Measurements from ENCODE around the gene PRPH2. TPM values are rescaled to one million over a fixed set of nuclear protein-coding genes. Genes with fewer than 3 reads are reported as not detected.

Gene PRPH2
- polyA plus RNA-seq, 3 donors: 0.05 TPM; not detected in 2

DNA sequence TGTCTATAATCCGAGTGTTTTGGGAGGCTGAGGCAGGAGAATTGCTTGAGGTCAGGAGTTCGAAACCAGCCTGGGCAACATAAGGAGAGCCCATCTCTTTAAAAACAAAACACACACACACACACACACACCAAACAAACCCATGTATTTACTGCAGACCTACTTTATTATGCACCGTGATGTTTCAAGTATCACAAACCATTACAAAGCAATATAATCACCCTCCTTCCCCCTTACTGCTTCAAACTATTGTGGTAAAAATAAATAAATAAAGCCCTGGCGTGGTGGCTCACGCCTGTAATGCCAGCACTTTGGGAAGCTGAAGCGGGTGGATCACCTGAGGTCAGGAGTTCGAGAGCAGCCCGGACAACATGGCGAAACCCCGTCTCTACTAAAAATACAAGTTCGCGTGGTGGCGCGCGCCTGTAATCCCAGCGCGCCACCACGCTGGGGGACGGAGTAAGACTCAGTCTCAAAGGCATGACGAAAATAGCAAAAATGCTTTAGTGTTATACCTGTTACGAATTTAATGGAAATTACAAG, 22.0 kb upstream of the PRPH2 start:
- Mint-ChIP-seq H3K27me3 (ENCODE audit: low read depth in 3 of 3) (no peaks in the 10 kb centered on the region), H3K27ac (peak overlapping the region in 1 of 7 donors; percentile 99), H3K4me1 (peaks cover 35% of the 10 kb centered on the region), H3K9me3 (peaks cover 0 to 2% (median 0%) of the 10 kb centered on the region in 7 donors), H3K36me3 (peaks cover 0 to 4% of the 10 kb centered on the region in 2 donors), H3K4me3 (peak overlapping the region; percentile 100)
- TF ChIP-seq, protein P1, sequence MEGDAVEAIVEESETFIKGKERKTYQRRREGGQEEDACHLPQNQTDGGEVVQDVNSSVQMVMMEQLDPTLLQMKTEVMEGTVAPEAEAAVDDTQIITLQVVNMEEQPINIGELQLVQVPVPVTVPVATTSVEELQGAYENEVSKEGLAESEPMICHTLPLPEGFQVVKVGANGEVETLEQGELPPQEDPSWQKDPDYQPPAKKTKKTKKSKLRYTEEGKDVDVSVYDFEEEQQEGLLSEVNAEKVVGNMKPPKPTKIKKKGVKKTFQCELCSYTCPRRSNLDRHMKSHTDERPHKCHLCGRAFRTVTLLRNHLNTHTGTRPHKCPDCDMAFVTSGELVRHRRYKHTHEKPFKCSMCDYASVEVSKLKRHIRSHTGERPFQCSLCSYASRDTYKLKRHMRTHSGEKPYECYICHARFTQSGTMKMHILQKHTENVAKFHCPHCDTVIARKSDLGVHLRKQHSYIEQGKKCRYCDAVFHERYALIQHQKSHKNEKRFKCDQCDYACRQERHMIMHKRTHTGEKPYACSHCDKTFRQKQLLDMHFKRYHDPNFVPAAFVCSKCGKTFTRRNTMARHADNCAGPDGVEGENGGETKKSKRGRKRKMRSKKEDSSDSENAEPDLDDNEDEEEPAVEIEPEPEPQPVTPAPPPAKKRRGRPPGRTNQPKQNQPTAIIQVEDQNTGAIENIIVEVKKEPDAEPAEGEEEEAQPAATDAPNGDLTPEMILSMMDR (IDR thresholded peaks at IDR 0.05): no peak
- no peak overlapping the region for H2AFZ ChIP-seq (ENCODE audit: insufficient read depth, low read depth, low read length, poor library complexity, severe bottlenecking)
- H3K4me1 ChIP-seq (ENCODE audit: control insufficient read depth in 1 of 2, insufficient read depth in 2 of 2, low read length in 2 of 2): peaks cover 18 to 30% of the 10 kb centered on the region in 2 donors
- H3K4me3 ChIP-seq (replicated peaks in 1 of 3; ENCODE audit: low read depth in 2 of 3, low read length in 3 of 3): peak overlapping the region in 2 of 3 experiments; percentile 97 to 99
- peaks cover 15% of the 10 kb centered on the region for H4K20me1 ChIP-seq (ENCODE audit: insufficient read depth, low read length)
- no peaks in the 10 kb centered on the region for H3K9me3 ChIP-seq (replicated peaks in 1 of 2; ENCODE audit: control insufficient read depth in 1 of 2, insufficient read depth in 1 of 2, low read length in 2 of 2)
- H3K4me2 ChIP-seq (replicated peaks; ENCODE audit: extremely low read depth, low read length, poor library complexity, severe bottlenecking): peak overlapping the region; percentile 83
- no peaks in the 10 kb centered on the region for H3K36me3 ChIP-seq (replicated peaks in 1 of 2; ENCODE audit: control insufficient read depth in 1 of 2, insufficient read depth in 2 of 2, low read length in 2 of 2)
- H3K27ac ChIP-seq (ENCODE audit: low read depth in 1 of 2, low read length in 2 of 2): peak overlapping the region in 1 of 2 donors; percentile 97
- DNase-seq: no peak
- intact Hi-C loops (cut with micrococcal nuclease): loop anchor here (10.0 kb wide), 2 partner anchors 150 to 430 kb away; partner anchors contain the start of gene SRF (in 1 of the 2)
- no peak overlapping the region for H3K9ac ChIP-seq (ENCODE audit: insufficient read depth, low read length, poor library complexity, severe bottlenecking)
- no peaks in the 10 kb centered on the region for H3K27me3 ChIP-seq (ENCODE audit: control insufficient read depth in 2 of 2, insufficient read depth in 2 of 2, low read length in 2 of 2)
- WGBS (ENCODE audit: insufficient coverage): 88% methylated on average over 7 of the region's 21 CpGs
- peaks cover 29% of the 10 kb centered on the region for H3K79me2 ChIP-seq (ENCODE audit: insufficient read depth, low read length)

DNA sequence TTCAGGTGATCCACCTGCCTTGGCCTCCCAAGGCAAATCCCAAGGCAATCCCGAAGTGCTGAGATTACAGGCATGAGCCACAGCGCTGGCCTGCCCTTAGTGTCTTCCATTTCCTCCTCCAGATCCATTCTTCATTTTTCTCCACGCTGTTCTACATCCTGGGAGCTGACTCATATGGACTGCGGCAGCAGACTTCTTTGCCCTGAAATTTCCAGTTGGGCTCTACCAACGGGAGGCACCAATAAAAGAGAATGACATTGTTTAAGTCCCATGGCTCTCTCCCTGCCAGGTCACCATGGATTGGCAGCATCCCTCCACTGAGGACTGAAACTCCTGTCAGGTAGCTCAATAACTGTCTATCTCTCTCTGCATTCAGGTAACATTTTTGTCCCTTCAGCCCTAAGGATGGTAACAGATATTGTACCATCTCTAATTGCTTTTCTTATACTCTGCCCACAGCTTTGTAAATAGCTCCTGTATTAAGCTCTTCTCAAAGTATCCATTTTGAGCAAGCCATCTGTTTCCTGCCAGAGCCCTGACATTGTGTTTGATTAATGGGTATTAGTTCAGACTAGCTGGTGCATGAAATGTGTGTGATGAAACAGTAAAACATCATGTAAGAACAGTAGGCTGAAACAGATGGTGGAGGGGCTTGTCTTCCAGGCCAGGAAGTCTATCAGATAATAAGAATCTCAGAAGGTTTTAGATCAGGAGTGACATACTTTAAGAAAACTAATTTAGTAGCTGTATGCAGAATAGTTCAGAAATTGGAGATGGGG, 19.9 kb upstream of the PRPH2 start:
- Mint-ChIP-seq H3K27ac (peak overlapping the region in 1 of 7 donors; percentile 79), H3K9me3 (peaks cover 0 to 1% (median 0%) of the 10 kb centered on the region in 7 donors), H3K4me3 (no peak overlapping the region), H3K36me3 (peaks cover 0 to 4% of the 10 kb centered on the region in 2 donors), H3K27me3 (ENCODE audit: low read depth in 3 of 3) (peaks cover 0 to 6% (median 0%) of the 10 kb centered on the region in 3 donors), H3K4me1 (peaks cover 18% of the 10 kb centered on the region)
- no peak for DNase-seq
- H3K79me2 ChIP-seq (ENCODE audit: insufficient read depth, low read length): peaks cover 29% of the 10 kb centered on the region
- H3K9me3 ChIP-seq (replicated peaks in 1 of 2; ENCODE audit: control insufficient read depth in 1 of 2, insufficient read depth in 1 of 2, low read length in 2 of 2): no peaks in the 10 kb centered on the region
- no peak overlapping the region for H3K4me2 ChIP-seq (replicated peaks; ENCODE audit: extremely low read depth, low read length, poor library complexity, severe bottlenecking)
- no peak overlapping the region for H3K9ac ChIP-seq (ENCODE audit: insufficient read depth, low read length, poor library complexity, severe bottlenecking)
- intact Hi-C loops (cut with micrococcal nuclease): loop anchor here (10.0 kb wide), 2 partner anchors 152 to 432 kb away; partner anchors contain the start of gene SRF (in 1 of the 2)
- WGBS (ENCODE audit: insufficient coverage): 80% methylated on average over 4 of the region's 5 CpGs
- no peaks in the 10 kb centered on the region for H3K36me3 ChIP-seq (replicated peaks in 1 of 2; ENCODE audit: control insufficient read depth in 1 of 2, insufficient read depth in 2 of 2, low read length in 2 of 2)
- peaks cover 15% of the 10 kb centered on the region for H4K20me1 ChIP-seq (ENCODE audit: insufficient read depth, low read length)
- no peaks in the 10 kb centered on the region for H3K27me3 ChIP-seq (ENCODE audit: control insufficient read depth in 2 of 2, insufficient read depth in 2 of 2, low read length in 2 of 2)
- no peak overlapping the region for H3K4me3 ChIP-seq (replicated peaks in 1 of 3; ENCODE audit: low read depth in 2 of 3, low read length in 3 of 3)
- TF ChIP-seq, protein P1 (IDR thresholded peaks at IDR 0.05): no peak
- H2AFZ ChIP-seq (ENCODE audit: insufficient read depth, low read depth, low read length, poor library complexity, severe bottlenecking): no peak overlapping the region
- H3K27ac ChIP-seq (ENCODE audit: low read depth in 1 of 2, low read length in 2 of 2): no peak overlapping the region
- H3K4me1 ChIP-seq (ENCODE audit: control insufficient read depth in 1 of 2, insufficient read depth in 2 of 2, low read length in 2 of 2): peaks cover 14 to 19% of the 10 kb centered on the region in 2 donors
